GM12878 (cell line): Measurements from ENCODE around the gene CRIM1. TPM values are rescaled to one million over a fixed set of nuclear protein-coding genes. Genes with fewer than 3 reads are reported as not detected.

Experiments used
- ATAC-seq: fragments of 200-7000 bp; cut with Tn5 transposase; 3 replicates; pipeline ENCODE4 v1.9.1; 2020; ENCODE audit warnings: mild to moderate bottlenecking, moderate library complexity
- BruUV-seq: library from RNA; stranded (reverse); fragments of 400-500 nt; replicated peaks from 2 replicates; lab custom pipeline; 2021; lab: Mats Ljungman, UMichigan
- CTCF ChIA-PET: fragments of 300-600 bp; sonication (Branson Sonifier 250); formaldehyde crosslinking; extraction: SDS; loops from one replicate; lab custom pipeline; 2021; ENCODE audit warnings: inconsistent platforms; lab: Yijun Ruan, JAX
- POLR2A ChIA-PET: fragments of 350-600 bp; formaldehyde crosslinking; extraction: SDS; loops from one replicate; lab custom pipeline; 2021; ENCODE audit warnings: inconsistent platforms; lab: Charles Lee
- RAD21 ChIA-PET: fragments of 300-600 bp; sonication (Branson Sonifier 250); formaldehyde crosslinking; loops from one replicate; lab custom pipeline; 2023; ENCODE audit warnings: antibody characterized with exemption; ENCODE audit not compliant: unreplicated experiment; lab: Charles Lee
- SMC1A ChIA-PET: fragments of 300-600 bp; sonication (Branson Sonifier 250); formaldehyde crosslinking; loops from one replicate; lab custom pipeline; 2023; ENCODE audit not compliant: unreplicated experiment, uncharacterized antibody; lab: Charles Lee
- DNase-seq: peaks from one replicate; pipeline ENCODE4 v3.0.0-alpha.2; 2011; ENCODE audit warnings: low read depth, low spot score
- FAIRE-seq: peaks from 3 replicates; lab custom pipeline; 2011; peaks lifted over from hg19 to GRCh38; lab: Jason Lieb, UNC
- H2AFZ ChIP-seq: 2 replicates; pipeline ENCODE4 v1.6.0; 2011; ENCODE audit warnings: low read depth, low read length, control low read depth; ENCODE audit not compliant: control insufficient read depth
- H3K27ac ChIP-seq: 2 replicates; pipeline ENCODE4 v1.5.1; 2011; ENCODE audit warnings: control low read depth; ENCODE audit not compliant: control insufficient read depth, insufficient read depth
- H3K27me3 ChIP-seq, 2 experiments: replicated peaks in 1 of 2; 2 replicates each; pipeline versions ENCODE4 v1.6.0 to v1.6.1; 2011; ENCODE audit warnings: low read length in 1 of 2; ENCODE audit not compliant: control insufficient read depth in 2 of 2, insufficient read depth in 2 of 2
- H3K36me3 ChIP-seq, 2 experiments: 2 replicates each; pipeline ENCODE4 v1.5.1; 2011; ENCODE audit warnings: low read length in 1 of 2; ENCODE audit not compliant: control insufficient read depth in 2 of 2, insufficient read depth in 2 of 2
- H3K4me1 ChIP-seq: 2 replicates; pipeline ENCODE4 v1.6.1; 2011; ENCODE audit warnings: mild to moderate bottlenecking, low read length, moderate library complexity, mixed read lengths; ENCODE audit not compliant: control insufficient read depth, insufficient read depth
- H3K4me2 ChIP-seq: 2 replicates; pipeline ENCODE4 v1.6.0; 2011; ENCODE audit warnings: control low read depth; ENCODE audit not compliant: control insufficient read depth, insufficient read depth
- H3K4me3 ChIP-seq: fragments of 200-600 bp; sonication (generic); 2 replicates; pipeline ENCODE4 v1.5.1; 2016
- H3K79me2 ChIP-seq: 2 replicates; pipeline ENCODE4 v1.6.0; 2011; ENCODE audit warnings: low read length; ENCODE audit not compliant: control insufficient read depth, insufficient read depth
- H3K9ac ChIP-seq: 2 replicates; pipeline ENCODE4 v1.8.0; 2011; ENCODE audit warnings: low read length, control low read depth, mixed read lengths; ENCODE audit not compliant: control insufficient read depth, insufficient read depth
- H3K9me3 ChIP-seq: replicated peaks from 3 replicates; pipeline ENCODE4 v1.5.1; 2011; ENCODE audit warnings: mild to moderate bottlenecking, low read length; ENCODE audit not compliant: control insufficient read depth, insufficient read depth
- H4K20me1 ChIP-seq: 2 replicates; pipeline ENCODE4 v1.6.0; 2011; ENCODE audit not compliant: control insufficient read depth, insufficient read depth
- ATF7 ChIP-seq: fragments of 450-650 bp; IDR thresholded peaks from 2 replicates; pipeline ENCODE4 v1.6.1; 2016; ENCODE audit warnings: low read depth, mild to moderate bottlenecking
- CHD1 ChIP-seq: IDR thresholded peaks from 2 replicates; pipeline ENCODE4 v1.6.1; 2012; ENCODE audit warnings: low read depth, low read length, improper control_type of control experiment
- CHD4 ChIP-seq: fragments of 200-600 bp; sonication (generic); IDR thresholded peaks from 2 replicates; pipeline ENCODE4 v1.6.1; 2016; ENCODE audit warnings: mild to moderate bottlenecking
- DPF2 ChIP-seq: fragments of 450-650 bp; IDR thresholded peaks from 2 replicates; pipeline ENCODE4 v1.6.1; 2017; ENCODE audit warnings: mild to moderate bottlenecking
- FOS ChIP-seq: IDR thresholded peaks from 3 replicates; pipeline ENCODE4 v1.6.1; 2011; ENCODE audit warnings: borderline replicate concordance; ENCODE audit not compliant: insufficient read length; ENCODE audit errors: extremely low read depth
- MTA3 ChIP-seq: IDR thresholded peaks from 2 replicates; pipeline ENCODE4 v1.6.1; 2012; ENCODE audit warnings: low read length, inconsistent platforms, borderline replicate concordance
- NFIC ChIP-seq: IDR thresholded peaks from 2 replicates; pipeline ENCODE4 v1.6.1; 2012; ENCODE audit warnings: low read depth, mild to moderate bottlenecking, inconsistent platforms, low read length, moderate library complexity
- POLR2AphosphoS2 ChIP-seq: IDR thresholded peaks from 2 replicates; pipeline ENCODE4 v1.6.1; 2011; ENCODE audit warnings: low read depth, mild to moderate bottlenecking, low read length, improper control_type of control experiment, moderate library complexity
- POU2F2 ChIP-seq: IDR thresholded peaks from 3 replicates; pipeline ENCODE4 v1.6.1; 2011; ENCODE audit warnings: low read depth, mild to moderate bottlenecking, low read length, borderline replicate concordance
- SKIL ChIP-seq: fragments of 450-650 bp; IDR thresholded peaks from 2 replicates; pipeline ENCODE4 v1.6.1; 2017; ENCODE audit warnings: mild to moderate bottlenecking, low read depth, inconsistent platforms; ENCODE audit not compliant: poor library complexity, severe bottlenecking
- SMARCA5 ChIP-seq: fragments of 450-650 bp; IDR thresholded peaks from 2 replicates; pipeline ENCODE4 v1.6.1; 2017; ENCODE audit warnings: mild to moderate bottlenecking
- USF1 ChIP-seq: IDR thresholded peaks from 2 replicates; pipeline ENCODE4 v1.6.1; 2011; ENCODE audit warnings: borderline replicate concordance, low read depth, mild to moderate bottlenecking, moderate library complexity, mixed read lengths, low read length; ENCODE audit not compliant: insufficient read depth; ENCODE audit errors: extremely low read length
- ZBED1 ChIP-seq: IDR thresholded peaks from 2 replicates; pipeline ENCODE4 v1.6.1; 2016; ENCODE audit warnings: borderline replicate concordance
- ZNF274 ChIP-seq: IDR thresholded peaks from one replicate; pipeline ENCODE4 v1.8.0; 2011; ENCODE audit not compliant: insufficient read length, insufficient read depth
- WGBS: methylation state at CpG from one replicate; pipeline ENCODE4 v1.1.6; 2016; ENCODE audit warnings: low lambda C conversion rate; ENCODE audit not compliant: insufficient replicate concordance, insufficient coverage; ENCODE audit errors: missing lambda C conversion rate; 5-methylcytosine and 5-hydroxymethylcytosine counted together
- in situ Hi-C: fragments of 300-500 bp; cut with MboI; formaldehyde crosslinking; loops from 9 replicates; pipeline ENCODE4 v1.14.3; 2018; ENCODE audit warnings: mixed read lengths
- intact Hi-C: fragments of 100-400 bp; cut with micrococcal nuclease; formaldehyde crosslinking; loops from one replicate; pipeline ENCODE4 v1.14.2; 2022; ENCODE audit not compliant: unreplicated experiment
- polyA plus RNA-seq, 11 experiments: library from polyadenylated mRNA; depleted of rRNA in 4 of 11; unstranded in 6 of 11; stranded (reverse) in 5 of 11; fragments of >200 nt; fragmentation: Nextera tagmentation in 4 of 11; fragmentation: Illumina TruSeq in 1 of 11; extraction: Ambion mirVana in 4 of 11; extraction: Trizol in 1 of 11; gene quantifications; 1 replicate in 1 of 11; 2 replicates in 10 of 11; pipeline versions ENCODE4 v1.2.1 to v1.2.3, GENCODE V29; 2011 to 2016; ENCODE audit warnings: inconsistent platforms in 2 of 11, missing spikeins in 2 of 11, low read depth in 1 of 11
- total RNA-seq, 4 experiments: library from RNA; depleted of rRNA in 3 of 4; stranded (reverse); fragments of >200 nt in 3 of 4; fragmentation: Illumina TruSeq in 1 of 4; extraction: Trizol in 1 of 4; gene quantifications; 2 replicates each; pipeline versions ENCODE4 v1.2.1 to v1.2.3, GENCODE V29; 2013 to 2021
- TF ChIP-seq, protein P1 (sequence below): fragments of 450-650 bp; formaldehyde crosslinking; IDR thresholded peaks from 2 replicates; pipeline ENCODE4 v1.4.0; 2022; ENCODE audit warnings: mild to moderate bottlenecking, moderate library complexity

The CRIM1 gene
- total and polyA plus RNA-seq, 10 of the 15 experiments (the other 5 are each of a cell fraction or from before 2014, with no cell fraction given), result 0.42 to 7.4 (median 3.1) TPM

DNA sequence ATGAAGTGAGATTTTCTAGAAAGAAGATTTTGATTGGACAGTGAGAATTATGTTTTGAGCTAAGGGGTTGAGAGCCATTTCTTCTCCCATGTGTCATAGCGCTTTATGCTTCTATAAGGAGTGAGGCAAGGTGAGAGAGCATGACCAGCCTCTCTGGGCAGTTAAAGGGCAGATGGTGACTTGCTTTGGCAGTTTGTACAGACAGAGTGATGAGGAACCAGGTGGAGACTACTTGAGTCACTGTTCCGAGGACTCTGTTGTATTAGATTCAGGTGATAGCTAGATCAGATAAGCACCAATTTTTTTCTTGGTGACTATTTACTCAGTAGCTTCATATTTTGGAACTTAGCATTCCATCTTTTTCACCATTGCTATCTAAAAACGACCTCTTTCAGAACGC, 4.5 kb downstream of the CRIM1 start:
- Histone ChIP-seq H3K27ac (no peak overlapping the region), H3K4me1 (peaks cover 9% of the 10 kb centered on the region), H3K27me3 (peaks cover 1 to 4% of the 10 kb centered on the region in 2 experiments)
- CTCF ChIA-PET, result no interaction called here
- TF ChIP-seq USF1 (no peak), SKIL (no peak), NFIC (no peak), CHD4 (no peak), DPF2 (no peak), ATF7 (no peak), SMARCA5 (no peak), POU2F2 (no peak), ZBED1 (no peak), ZNF274 (no peak), POLR2AphosphoS2 (no peak), FOS (no peak), MTA3 (no peak), CHD1 (no peak)
- TF ChIP-seq, protein P1, sequence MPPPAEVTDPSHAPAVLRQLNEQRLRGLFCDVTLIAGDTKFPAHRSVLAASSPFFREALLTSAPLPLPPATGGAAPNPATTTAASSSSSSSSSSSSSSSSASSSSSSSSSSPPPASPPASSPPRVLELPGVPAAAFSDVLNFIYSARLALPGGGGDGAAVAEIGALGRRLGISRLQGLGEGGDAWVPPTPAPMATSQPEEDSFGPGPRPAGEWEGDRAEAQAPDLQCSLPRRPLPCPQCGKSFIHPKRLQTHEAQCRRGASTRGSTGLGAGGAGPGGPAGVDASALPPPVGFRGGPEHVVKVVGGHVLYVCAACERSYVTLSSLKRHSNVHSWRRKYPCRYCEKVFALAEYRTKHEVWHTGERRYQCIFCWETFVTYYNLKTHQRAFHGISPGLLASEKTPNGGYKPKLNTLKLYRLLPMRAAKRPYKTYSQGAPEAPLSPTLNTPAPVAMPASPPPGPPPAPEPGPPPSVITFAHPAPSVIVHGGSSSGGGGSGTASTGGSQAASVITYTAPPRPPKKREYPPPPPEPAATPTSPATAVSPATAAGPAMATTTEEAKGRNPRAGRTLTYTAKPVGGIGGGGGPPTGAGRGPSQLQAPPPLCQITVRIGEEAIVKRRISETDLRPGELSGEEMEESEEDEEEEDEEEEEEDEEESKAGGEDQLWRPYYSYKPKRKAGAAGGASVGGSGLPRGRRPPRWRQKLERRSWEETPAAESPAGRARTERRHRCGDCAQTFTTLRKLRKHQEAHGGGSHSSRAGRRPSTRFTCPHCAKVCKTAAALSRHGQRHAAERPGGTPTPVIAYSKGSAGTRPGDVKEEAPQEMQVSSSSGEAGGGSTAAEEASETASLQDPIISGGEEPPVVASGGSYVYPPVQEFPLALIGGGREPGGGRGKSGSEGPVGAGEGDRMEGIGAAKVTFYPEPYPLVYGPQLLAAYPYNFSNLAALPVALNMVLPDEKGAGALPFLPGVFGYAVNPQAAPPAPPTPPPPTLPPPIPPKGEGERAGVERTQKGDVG (CRISPR knock-in tag), result no peak
- TF ChIP-seq, all 136 proteins: peak for 0
- FAIRE-seq, result no peak
- ATAC-seq, result no peak
- no peak overlapping the region for H2AFZ ChIP-seq
- in situ Hi-C loops, result no loop called here
- H3K9ac ChIP-seq, result no peak overlapping the region
- H3K9me3 ChIP-seq, result no peaks in the 10 kb centered on the region
- SMC1A ChIA-PET, result no interaction called here
- no peak overlapping the region for H3K4me2 ChIP-seq
- BruUV-seq, result no TSS peak
- RAD21 ChIA-PET, result no interaction called here
- H4K20me1 ChIP-seq, result no peaks in the 10 kb centered on the region
- no peak for DNase-seq
- no peak overlapping the region for H3K4me3 ChIP-seq
- POLR2A ChIA-PET, result no interaction called here
- H3K79me2 ChIP-seq, result no peaks in the 10 kb centered on the region
- WGBS, result 48% methylated on average over 4 of the region's 4 CpGs
- intact Hi-C loops, result no loop called here
- no peaks in the 10 kb centered on the region for H3K36me3 ChIP-seq
